K562 (cell line): ENCODE results near the gene TUBB4B. TPM values are rescaled to one million over a fixed set of nuclear protein-coding genes. Genes with fewer than 3 reads are reported as not detected.

Experiments used
- CCNT2 ChIP-seq: IDR thresholded peaks from 2 replicates; pipeline ENCODE4 v1.6.1; 2011; ENCODE audit warnings: borderline replicate concordance, low read depth, mild to moderate bottlenecking, moderate library complexity, mixed read lengths, low read length; ENCODE audit not compliant: insufficient read length; ENCODE audit errors: extremely low read depth
- FOSL1 ChIP-seq: fragments of 200-800 bp; sonication (Bioruptor generic); conservative IDR thresholded peaks from 2 replicates; pipeline ENCODE4 v1.6.1; 2016; ENCODE audit warnings: missing genetic modification characterization, missing compliant biosample characterization
- GABPB2 ChIP-seq: fragments of 250-450 bp; sonication (Bioruptor Pico); conservative IDR thresholded peaks from 2 replicates; pipeline ENCODE4 v1.5.1; 2021; ENCODE audit warnings: mild to moderate bottlenecking
- GATA2 ChIP-seq: sonication (generic); formaldehyde crosslinking; IDR thresholded peaks from 2 replicates; pipeline ENCODE4 v1.4.0; 2020; ENCODE audit warnings: mild to moderate bottlenecking, missing genetic modification reagents
- NCOA4 ChIP-seq: fragments of 450-650 bp; IDR thresholded peaks from 2 replicates; pipeline ENCODE4 v1.6.1; 2018; ENCODE audit warnings: mild to moderate bottlenecking; ENCODE audit not compliant: partially characterized antibody
- SIX5 ChIP-seq, 2 experiments: IDR thresholded peaks; 2 replicates each; pipeline ENCODE4 v1.6.1; 2011; ENCODE audit warnings: low read length in 2 of 2, borderline replicate concordance in 1 of 2, low read depth in 1 of 2, mild to moderate bottlenecking in 1 of 2, moderate library complexity in 1 of 2; ENCODE audit not compliant: insufficient read depth in 1 of 2
- TAF15 ChIP-seq: fragments of 200-400 bp; formaldehyde crosslinking; IDR thresholded peaks from 2 replicates; pipeline ENCODE4 v1.6.1; 2017; ENCODE audit warnings: mild to moderate bottlenecking, low read depth, low read length, moderate library complexity
- ZNF76 ChIP-seq: fragments of 250-450 bp; sonication (Bioruptor Pico); IDR thresholded peaks from 2 replicates; pipeline ENCODE4 v1.4.0; 2020; ENCODE audit warnings: mild to moderate bottlenecking, moderate library complexity, borderline replicate concordance
- polyA plus RNA-seq, 8 experiments: library from polyadenylated mRNA; depleted of rRNA in 4 of 8; stranded (reverse) in 5 of 8; unstranded in 3 of 8; fragments of >200 nt; fragmentation: Nextera tagmentation in 2 of 8; fragmentation: Illumina TruSeq in 1 of 8; extraction: Ambion mirVana in 2 of 8; extraction: Trizol in 1 of 8; gene quantifications; 2 replicates each; pipeline versions ENCODE4 v1.2.1 to v1.2.3, GENCODE V29; 2011 to 2014; ENCODE audit warnings: inconsistent platforms in 1 of 8, missing spikeins in 1 of 8
- total RNA-seq, 7 experiments: library from RNA; depleted of rRNA in 6 of 7; stranded (reverse); fragments of >200 nt in 6 of 7; fragmentation: Illumina TruSeq in 2 of 7; extraction: Trizol in 2 of 7; gene quantifications; 2 replicates each; pipeline versions ENCODE4 v1.2.1 to v1.2.3, GENCODE V29; 2011 to 2021; ENCODE audit warnings: low replicate concordance in 1 of 7
- TF ChIP-seq, protein P1 (sequence below), 2 experiments: fragments of 450-650 bp; formaldehyde crosslinking in 1 of 2; IDR thresholded peaks; 2 replicates each; pipeline versions ENCODE4 v1.4.0 to v1.6.1; 2014 to 2020; ENCODE audit warnings: mild to moderate bottlenecking in 2 of 2, borderline replicate concordance in 1 of 2, low read depth in 1 of 2
- TF ChIP-seq, protein P2 (sequence below): sonication (generic); formaldehyde crosslinking; IDR thresholded peaks from 2 replicates; pipeline ENCODE4 v1.4.0; 2020; ENCODE audit warnings: mild to moderate bottlenecking, missing genetic modification reagents
- TF ChIP-seq, protein P3 (sequence below), 2 experiments: IDR thresholded peaks; 2 replicates each; pipeline ENCODE4 v1.6.1; 2012; ENCODE audit warnings: improper control_type of control experiment in 2 of 2, low read depth in 2 of 2, low read length in 2 of 2, borderline replicate concordance in 1 of 2

TUBB4B gene
- total and polyA plus RNA-seq, 9 of the 15 experiments (the other 6 are each of a cell fraction or from before 2014, with no cell fraction given), result 24.1 to 443 (median 268) TPM

DNA sequence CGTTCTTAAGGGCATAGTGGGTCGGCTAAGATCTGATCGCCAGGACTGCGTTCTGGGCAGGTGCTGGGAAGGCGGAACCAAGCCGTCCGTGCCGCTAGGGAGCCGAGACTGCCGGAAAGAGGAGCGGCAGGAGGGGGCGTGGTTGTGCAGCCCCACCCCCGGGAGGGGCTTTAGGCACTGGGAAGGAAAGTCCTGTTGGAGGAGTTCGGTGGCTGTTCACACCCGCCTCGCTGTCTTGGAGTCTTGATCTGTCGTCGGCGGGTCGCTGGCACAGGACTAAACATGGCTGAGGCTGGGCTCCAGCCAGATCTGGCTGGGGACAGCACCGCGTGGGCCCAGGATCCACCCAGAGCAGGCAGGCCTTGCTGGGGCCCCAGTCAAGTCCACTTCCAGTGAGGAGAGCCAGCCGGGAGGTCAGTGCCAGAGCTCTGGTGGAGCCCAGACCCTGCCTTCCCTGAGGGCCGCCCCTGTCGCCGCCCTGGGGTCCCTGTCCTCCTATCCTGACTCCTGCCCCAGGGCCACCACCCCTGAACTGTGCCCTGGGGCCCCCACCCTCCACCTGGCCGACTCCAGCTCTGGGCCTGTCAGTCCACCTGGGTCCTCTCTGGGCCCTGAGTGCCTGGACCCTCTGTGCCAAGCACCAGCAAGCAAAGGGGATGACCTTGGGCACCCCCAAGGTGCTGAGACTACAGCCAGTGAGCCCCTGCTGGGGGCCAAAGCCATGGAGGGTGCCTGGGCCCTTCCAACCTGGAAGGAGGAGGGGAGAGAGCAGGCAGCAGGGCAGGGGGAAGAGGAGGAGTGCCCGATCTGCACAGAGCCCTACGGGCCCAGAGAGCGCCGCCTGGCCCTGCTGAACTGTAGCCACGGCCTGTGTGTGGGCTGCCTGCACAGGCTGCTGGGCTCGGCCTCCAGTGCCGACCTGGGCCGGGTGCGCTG, 23.5 kb upstream of the TUBB4B start (continued):
- TF ChIP-seq, protein P1, sequence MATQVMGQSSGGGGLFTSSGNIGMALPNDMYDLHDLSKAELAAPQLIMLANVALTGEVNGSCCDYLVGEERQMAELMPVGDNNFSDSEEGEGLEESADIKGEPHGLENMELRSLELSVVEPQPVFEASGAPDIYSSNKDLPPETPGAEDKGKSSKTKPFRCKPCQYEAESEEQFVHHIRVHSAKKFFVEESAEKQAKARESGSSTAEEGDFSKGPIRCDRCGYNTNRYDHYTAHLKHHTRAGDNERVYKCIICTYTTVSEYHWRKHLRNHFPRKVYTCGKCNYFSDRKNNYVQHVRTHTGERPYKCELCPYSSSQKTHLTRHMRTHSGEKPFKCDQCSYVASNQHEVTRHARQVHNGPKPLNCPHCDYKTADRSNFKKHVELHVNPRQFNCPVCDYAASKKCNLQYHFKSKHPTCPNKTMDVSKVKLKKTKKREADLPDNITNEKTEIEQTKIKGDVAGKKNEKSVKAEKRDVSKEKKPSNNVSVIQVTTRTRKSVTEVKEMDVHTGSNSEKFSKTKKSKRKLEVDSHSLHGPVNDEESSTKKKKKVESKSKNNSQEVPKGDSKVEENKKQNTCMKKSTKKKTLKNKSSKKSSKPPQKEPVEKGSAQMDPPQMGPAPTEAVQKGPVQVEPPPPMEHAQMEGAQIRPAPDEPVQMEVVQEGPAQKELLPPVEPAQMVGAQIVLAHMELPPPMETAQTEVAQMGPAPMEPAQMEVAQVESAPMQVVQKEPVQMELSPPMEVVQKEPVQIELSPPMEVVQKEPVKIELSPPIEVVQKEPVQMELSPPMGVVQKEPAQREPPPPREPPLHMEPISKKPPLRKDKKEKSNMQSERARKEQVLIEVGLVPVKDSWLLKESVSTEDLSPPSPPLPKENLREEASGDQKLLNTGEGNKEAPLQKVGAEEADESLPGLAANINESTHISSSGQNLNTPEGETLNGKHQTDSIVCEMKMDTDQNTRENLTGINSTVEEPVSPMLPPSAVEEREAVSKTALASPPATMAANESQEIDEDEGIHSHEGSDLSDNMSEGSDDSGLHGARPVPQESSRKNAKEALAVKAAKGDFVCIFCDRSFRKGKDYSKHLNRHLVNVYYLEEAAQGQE (IDR thresholded peaks at IDR 0.05; ENCODE audit: borderline replicate concordance), result no peak
- TF ChIP-seq, protein P1 (CRISPR knock-in tag; IDR thresholded peaks at IDR 0.05; ENCODE audit: low read depth), result no peak
- TF ChIP-seq CCNT2 (no peak), SIX5 (IDR thresholded peaks at IDR 0.05; ENCODE audit: borderline replicate concordance in 1 of 2, insufficient read depth in 1 of 2, low read depth in 1 of 2, low read length in 2 of 2) (no peak), FOSL1 (tag) (no peak), GABPB2 (CRISPR knock-in tag) (no peak), TAF15 (no peak), NCOA4 (no peak), GATA2 (CRISPR knock-in tag) (no peak), ZNF76 (CRISPR knock-in tag) (no peak)
- TF ChIP-seq, protein P2, sequence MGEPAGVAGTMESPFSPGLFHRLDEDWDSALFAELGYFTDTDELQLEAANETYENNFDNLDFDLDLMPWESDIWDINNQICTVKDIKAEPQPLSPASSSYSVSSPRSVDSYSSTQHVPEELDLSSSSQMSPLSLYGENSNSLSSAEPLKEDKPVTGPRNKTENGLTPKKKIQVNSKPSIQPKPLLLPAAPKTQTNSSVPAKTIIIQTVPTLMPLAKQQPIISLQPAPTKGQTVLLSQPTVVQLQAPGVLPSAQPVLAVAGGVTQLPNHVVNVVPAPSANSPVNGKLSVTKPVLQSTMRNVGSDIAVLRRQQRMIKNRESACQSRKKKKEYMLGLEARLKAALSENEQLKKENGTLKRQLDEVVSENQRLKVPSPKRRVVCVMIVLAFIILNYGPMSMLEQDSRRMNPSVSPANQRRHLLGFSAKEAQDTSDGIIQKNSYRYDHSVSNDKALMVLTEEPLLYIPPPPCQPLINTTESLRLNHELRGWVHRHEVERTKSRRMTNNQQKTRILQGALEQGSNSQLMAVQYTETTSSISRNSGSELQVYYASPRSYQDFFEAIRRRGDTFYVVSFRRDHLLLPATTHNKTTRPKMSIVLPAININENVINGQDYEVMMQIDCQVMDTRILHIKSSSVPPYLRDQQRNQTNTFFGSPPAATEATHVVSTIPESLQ (CRISPR knock-in tag), result peak; percentile 75; the same call in 1 of the 2 replicates
- TF ChIP-seq, protein P3, sequence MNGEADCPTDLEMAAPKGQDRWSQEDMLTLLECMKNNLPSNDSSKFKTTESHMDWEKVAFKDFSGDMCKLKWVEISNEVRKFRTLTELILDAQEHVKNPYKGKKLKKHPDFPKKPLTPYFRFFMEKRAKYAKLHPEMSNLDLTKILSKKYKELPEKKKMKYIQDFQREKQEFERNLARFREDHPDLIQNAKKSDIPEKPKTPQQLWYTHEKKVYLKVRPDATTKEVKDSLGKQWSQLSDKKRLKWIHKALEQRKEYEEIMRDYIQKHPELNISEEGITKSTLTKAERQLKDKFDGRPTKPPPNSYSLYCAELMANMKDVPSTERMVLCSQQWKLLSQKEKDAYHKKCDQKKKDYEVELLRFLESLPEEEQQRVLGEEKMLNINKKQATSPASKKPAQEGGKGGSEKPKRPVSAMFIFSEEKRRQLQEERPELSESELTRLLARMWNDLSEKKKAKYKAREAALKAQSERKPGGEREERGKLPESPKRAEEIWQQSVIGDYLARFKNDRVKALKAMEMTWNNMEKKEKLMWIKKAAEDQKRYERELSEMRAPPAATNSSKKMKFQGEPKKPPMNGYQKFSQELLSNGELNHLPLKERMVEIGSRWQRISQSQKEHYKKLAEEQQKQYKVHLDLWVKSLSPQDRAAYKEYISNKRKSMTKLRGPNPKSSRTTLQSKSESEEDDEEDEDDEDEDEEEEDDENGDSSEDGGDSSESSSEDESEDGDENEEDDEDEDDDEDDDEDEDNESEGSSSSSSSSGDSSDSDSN (IDR thresholded peaks at IDR 0.05; ENCODE audit: borderline replicate concordance in 1 of 2, low read depth in 2 of 2, low read length in 2 of 2), result peak in 1 of 2 experiments; percentile 60; a peak in 1 of 4 replicates
